ENCODE data around the gene FAM89A. TPM values are rescaled to one million over a fixed set of nuclear protein-coding genes. Genes with fewer than 3 reads are reported as not detected.
"Not testable (repeated sequence)": the region's sequence is repeated elsewhere in the genome, so short reads cannot be mapped to it uniquely, and the experiment has no call there.

The FAM89A gene
- total RNA-seq, 1 experiment from 2014 or later, result 1.5 TPM

DNA sequence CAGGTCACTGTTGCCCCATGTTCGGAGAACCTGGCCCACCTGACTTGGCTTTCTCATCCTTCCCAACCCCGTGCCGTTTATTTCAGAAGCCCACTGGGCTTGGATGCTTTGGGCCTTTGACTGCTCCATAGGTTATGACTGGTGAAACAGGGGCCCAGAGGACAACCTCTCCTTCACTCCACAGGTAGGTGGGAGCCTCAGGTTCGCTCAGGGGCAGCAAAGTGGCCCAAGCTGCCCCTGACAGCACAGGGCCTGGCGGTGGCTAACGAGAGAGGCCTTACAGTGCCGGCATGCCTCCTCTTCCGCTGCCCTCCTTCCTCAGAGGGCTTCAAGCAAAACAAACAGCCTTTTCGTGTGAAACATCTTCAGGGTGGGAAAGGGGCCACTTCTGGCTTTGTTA, 16.9 kb downstream of the FAM89A start:
- H3K23me2 ChIP-seq (ENCODE audit: insufficient read length, low read depth, low read length, poor library complexity, severe bottlenecking), result no peaks in the 10 kb centered on the region
- no peak overlapping the region for H2BK20ac ChIP-seq (ENCODE audit: low read depth, low read length, poor library complexity, severe bottlenecking)
- no peak overlapping the region for H3K9ac ChIP-seq (ENCODE audit: extremely low read depth, insufficient read length, low read length)
- H3K27ac Mint-ChIP-seq, result no peak overlapping the region
- H4K5ac ChIP-seq (ENCODE audit: insufficient read length, low read depth, low read length), result no peak overlapping the region
- H2BK120ac ChIP-seq (ENCODE audit: low read depth, low read length, poor library complexity, severe bottlenecking), result no peak overlapping the region
- no peak overlapping the region for H2BK5ac ChIP-seq (ENCODE audit: insufficient read length, low read length)
- no peak overlapping the region for H3K4me2 ChIP-seq (ENCODE audit: insufficient read depth, insufficient read length, low read length)
- no peak overlapping the region for H3K18ac ChIP-seq (ENCODE audit: insufficient read length, low read depth, low read length)
- H3K14ac ChIP-seq (ENCODE audit: insufficient read depth, low read length), result no peak overlapping the region
- no peak overlapping the region for H3T11ph ChIP-seq (ENCODE audit: low read length)
- no peaks in the 10 kb centered on the region for H3K79me2 ChIP-seq (ENCODE audit: insufficient read depth, low read length)
- H4K91ac ChIP-seq (ENCODE audit: insufficient read length, low read depth, low read length), result no peak overlapping the region
- H3K27me3 ChIP-seq (ENCODE audit: insufficient read depth, low read length), result no peaks in the 10 kb centered on the region; the same call in 1 of the 2 replicates
- H3K9me3 ChIP-seq (ENCODE audit: control insufficient read depth, low read depth, low read length), result no peaks in the 10 kb centered on the region
- H3K4me1 ChIP-seq (ENCODE audit: insufficient read depth, low read length), result peaks cover 12% of the 10 kb centered on the region; the same call in 1 of the 2 replicates
- H3K79me1 ChIP-seq (ENCODE audit: insufficient read depth, low read depth, low read length, poor library complexity, severe bottlenecking), result no peaks in the 10 kb centered on the region
- H4K20me1 ChIP-seq (ENCODE audit: control insufficient read depth, insufficient read depth, insufficient read length), result no peaks in the 10 kb centered on the region
- DNase-seq, result no peak
- no peak overlapping the region for H2AK5ac ChIP-seq (ENCODE audit: insufficient read length, low read length)
- no peak overlapping the region for H2AFZ ChIP-seq (ENCODE audit: low read length)
- H3K27ac ChIP-seq (ENCODE audit: insufficient read length, low read depth, low read length), result no peak overlapping the region
- H3K27me3 Mint-ChIP-seq (ENCODE audit: low read depth), result peaks cover 93% of the 10 kb centered on the region
- no peak overlapping the region for H2BK12ac ChIP-seq (ENCODE audit: insufficient read length, low read depth, low read length)
- no peak overlapping the region for H3K4ac ChIP-seq (ENCODE audit: low read depth, low read length)
- no peak overlapping the region for H2BK15ac ChIP-seq (ENCODE audit: low read depth, low read length)
- H3K56ac ChIP-seq (ENCODE audit: insufficient read length, low read depth, low read length), result no peak overlapping the region
- H3K9me3 Mint-ChIP-seq, result no peaks in the 10 kb centered on the region
- H3K4me1 Mint-ChIP-seq, result peaks cover 18 to 27% of the 10 kb centered on the region in 2 experiments
- no peak overlapping the region for H3K23ac ChIP-seq (ENCODE audit: insufficient read length, low read depth, low read length)
- no peak overlapping the region for H3K4me3 Mint-ChIP-seq
- no peaks in the 10 kb centered on the region; a peak in 1 of 7 replicates for H3K36me3 Mint-ChIP-seq (ENCODE audit: insufficient read depth in 1 of 3, low read depth in 3 of 3)
- no CpG with 5 or more reads among the region's 9 CpGs for WGBS (ENCODE audit: extremely low coverage, insufficient read length, low lambda C conversion rate)
- H4K8ac ChIP-seq (replicated peaks; ENCODE audit: insufficient read length, low read depth, low read length), result no peak overlapping the region
- TF ChIP-seq, protein P1, sequence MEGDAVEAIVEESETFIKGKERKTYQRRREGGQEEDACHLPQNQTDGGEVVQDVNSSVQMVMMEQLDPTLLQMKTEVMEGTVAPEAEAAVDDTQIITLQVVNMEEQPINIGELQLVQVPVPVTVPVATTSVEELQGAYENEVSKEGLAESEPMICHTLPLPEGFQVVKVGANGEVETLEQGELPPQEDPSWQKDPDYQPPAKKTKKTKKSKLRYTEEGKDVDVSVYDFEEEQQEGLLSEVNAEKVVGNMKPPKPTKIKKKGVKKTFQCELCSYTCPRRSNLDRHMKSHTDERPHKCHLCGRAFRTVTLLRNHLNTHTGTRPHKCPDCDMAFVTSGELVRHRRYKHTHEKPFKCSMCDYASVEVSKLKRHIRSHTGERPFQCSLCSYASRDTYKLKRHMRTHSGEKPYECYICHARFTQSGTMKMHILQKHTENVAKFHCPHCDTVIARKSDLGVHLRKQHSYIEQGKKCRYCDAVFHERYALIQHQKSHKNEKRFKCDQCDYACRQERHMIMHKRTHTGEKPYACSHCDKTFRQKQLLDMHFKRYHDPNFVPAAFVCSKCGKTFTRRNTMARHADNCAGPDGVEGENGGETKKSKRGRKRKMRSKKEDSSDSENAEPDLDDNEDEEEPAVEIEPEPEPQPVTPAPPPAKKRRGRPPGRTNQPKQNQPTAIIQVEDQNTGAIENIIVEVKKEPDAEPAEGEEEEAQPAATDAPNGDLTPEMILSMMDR (conservative IDR thresholded peaks at IDR 0.05), result no peak

DNA sequence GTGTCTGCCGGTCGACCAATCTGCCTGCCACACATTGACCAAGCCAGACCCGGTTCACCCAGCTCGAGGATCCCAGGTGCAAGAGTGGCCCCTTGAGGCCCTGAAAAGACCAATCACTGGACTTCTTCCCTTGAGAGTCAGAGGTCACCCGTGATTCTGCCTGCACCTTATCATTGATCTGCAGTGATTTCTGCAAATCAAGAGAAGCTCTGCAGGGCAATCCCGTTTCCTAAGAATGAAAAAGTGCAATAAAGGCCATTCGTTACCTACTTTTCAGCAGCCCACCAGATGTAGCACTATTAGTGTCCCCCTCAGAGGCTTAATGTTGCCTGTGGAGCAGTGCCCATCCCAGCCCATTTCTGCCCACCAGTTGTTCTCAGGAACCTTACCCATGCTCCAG, 17.5 kb downstream of the FAM89A start:
- not testable (repeated sequence) for H2BK5ac ChIP-seq (ENCODE audit: insufficient read length, low read length); H4K20me1 ChIP-seq (ENCODE audit: control insufficient read depth, insufficient read depth, insufficient read length); H4K8ac ChIP-seq (replicated peaks; ENCODE audit: insufficient read length, low read depth, low read length); H2BK12ac ChIP-seq (ENCODE audit: insufficient read length, low read depth, low read length); H3K23ac ChIP-seq (ENCODE audit: insufficient read length, low read depth, low read length); H3K27me3 ChIP-seq (ENCODE audit: insufficient read depth, low read length); H2AK5ac ChIP-seq (ENCODE audit: insufficient read length, low read length); H4K91ac ChIP-seq (ENCODE audit: insufficient read length, low read depth, low read length); H2AFZ ChIP-seq (ENCODE audit: low read length); H3K9me3 ChIP-seq (ENCODE audit: control insufficient read depth, low read depth, low read length); H3K14ac ChIP-seq (ENCODE audit: insufficient read depth, low read length); H3K36me3 Mint-ChIP-seq (ENCODE audit: insufficient read depth in 1 of 3, low read depth in 3 of 3); H3K56ac ChIP-seq (ENCODE audit: insufficient read length, low read depth, low read length); H3K4ac ChIP-seq (ENCODE audit: low read depth, low read length); H3K23me2 ChIP-seq (ENCODE audit: insufficient read length, low read depth, low read length, poor library complexity, severe bottlenecking); H3T11ph ChIP-seq (ENCODE audit: low read length); H3K79me2 ChIP-seq (ENCODE audit: insufficient read depth, low read length); H3K9ac ChIP-seq (ENCODE audit: extremely low read depth, insufficient read length, low read length); H3K27ac Mint-ChIP-seq; H3K9me3 Mint-ChIP-seq; H2BK120ac ChIP-seq (ENCODE audit: low read depth, low read length, poor library complexity, severe bottlenecking); H4K5ac ChIP-seq (ENCODE audit: insufficient read length, low read depth, low read length); H3K18ac ChIP-seq (ENCODE audit: insufficient read length, low read depth, low read length); H3K27ac ChIP-seq (ENCODE audit: insufficient read length, low read depth, low read length); H3K4me3 Mint-ChIP-seq; H3K79me1 ChIP-seq (ENCODE audit: insufficient read depth, low read depth, low read length, poor library complexity, severe bottlenecking); H3K4me2 ChIP-seq (ENCODE audit: insufficient read depth, insufficient read length, low read length); H2BK15ac ChIP-seq (ENCODE audit: low read depth, low read length); DNase-seq; H2BK20ac ChIP-seq (ENCODE audit: low read depth, low read length, poor library complexity, severe bottlenecking)
- Mint-ChIP-seq H3K4me1 (peaks cover 15 to 27% of the 10 kb centered on the region in 2 experiments), H3K27me3 (ENCODE audit: low read depth) (peaks cover 93% of the 10 kb centered on the region)
- no CpG with 5 or more reads among the region's 7 CpGs for WGBS (ENCODE audit: extremely low coverage, insufficient read length, low lambda C conversion rate)
- peaks cover 12% of the 10 kb centered on the region; the same call in 1 of the 2 replicates for H3K4me1 ChIP-seq (ENCODE audit: insufficient read depth, low read length)
